WTC11 (cell line): Measurements from ENCODE around the gene ANO9. TPM values are rescaled to one million over a fixed set of nuclear protein-coding genes. Genes with fewer than 3 reads are reported as not detected.

Experiments used
- ATAC-seq: fragments of 200-7000 bp; cut with Tn5 transposase; 2 replicates; pipeline ENCODE4 v1.10.0; 2021; ENCODE audit warnings: mild to moderate bottlenecking, moderate library complexity
- CTCF ChIA-PET: fragments of 300-600 bp; sonication (Branson Sonifier 250); formaldehyde crosslinking; loops from one replicate; lab custom pipeline; 2021; ENCODE audit warnings: antibody characterized with exemption; lab: Charles Lee
- POLR2A ChIA-PET: fragments of 350-600 bp; sonication (Branson Sonifier 250); formaldehyde crosslinking; loops from one replicate; lab custom pipeline; 2021; ENCODE audit warnings: antibody characterized with exemption; lab: Charles Lee
- DNase-seq: peaks from one replicate; pipeline ENCODE4 v3.0.0; 2021; ENCODE audit warnings: low spot score
- H3K27ac Mint-ChIP-seq: 2 replicates; pipeline ENCODE4 v1.8.0; 2021; ENCODE audit warnings: mixed read lengths
- H3K27me3 Mint-ChIP-seq: 2 replicates; pipeline ENCODE4 v1.8.0; 2021; ENCODE audit warnings: low read depth, mild to moderate bottlenecking, moderate library complexity, mixed read lengths
- H3K36me3 Mint-ChIP-seq: 2 replicates; pipeline ENCODE4 v1.8.0; 2021; ENCODE audit warnings: mixed read lengths
- H3K4me1 Mint-ChIP-seq: 2 replicates; pipeline ENCODE4 v1.8.0; 2022; ENCODE audit warnings: mixed read lengths
- H3K4me3 Mint-ChIP-seq: 2 replicates; pipeline ENCODE4 v1.8.0; 2021; ENCODE audit warnings: mild to moderate bottlenecking, moderate library complexity, mixed read lengths
- H3K9me3 Mint-ChIP-seq: 2 replicates; pipeline ENCODE4 v1.8.0; 2021; ENCODE audit warnings: mixed read lengths
- FOXK1 ChIP-seq: sonication (generic); formaldehyde crosslinking; IDR thresholded peaks from 2 replicates; pipeline ENCODE4 v1.8.0; 2022; ENCODE audit warnings: mild to moderate bottlenecking, moderate library complexity, missing genetic modification reagents
- FOXP1 ChIP-seq: sonication (generic); formaldehyde crosslinking; IDR thresholded peaks from 2 replicates; pipeline ENCODE4 v1.8.0; 2022; ENCODE audit warnings: missing genetic modification reagents, mild to moderate bottlenecking, moderate library complexity, borderline replicate concordance
- JAZF1 ChIP-seq: fragments of 250-450 bp; sonication (Bioruptor Pico); IDR thresholded peaks from 2 replicates; pipeline ENCODE4 v1.9.0; 2021; ENCODE audit warnings: moderate library complexity, mild to moderate bottlenecking, inconsistent platforms
- NFYB ChIP-seq: sonication (generic); formaldehyde crosslinking; conservative IDR thresholded peaks from 2 replicates; pipeline ENCODE4 v1.8.0; 2022; ENCODE audit warnings: low read depth, missing genetic modification reagents
- NR1H2 ChIP-seq: sonication (generic); formaldehyde crosslinking; IDR thresholded peaks from 2 replicates; pipeline ENCODE4 v1.9.0; 2021; ENCODE audit warnings: mild to moderate bottlenecking, moderate library complexity, missing genetic modification reagents
- NR2C2 ChIP-seq: sonication (generic); formaldehyde crosslinking; IDR thresholded peaks from 2 replicates; pipeline ENCODE4 v1.8.0; 2022; ENCODE audit warnings: mild to moderate bottlenecking, missing genetic modification reagents
- SMAD3 ChIP-seq: sonication (generic); formaldehyde crosslinking; IDR thresholded peaks from 2 replicates; pipeline ENCODE4 v1.8.0; 2022; ENCODE audit warnings: missing genetic modification reagents, mild to moderate bottlenecking, borderline replicate concordance
- SMAD4 ChIP-seq: sonication (generic); formaldehyde crosslinking; IDR thresholded peaks from 2 replicates; pipeline ENCODE4 v1.8.0; 2022; ENCODE audit warnings: mild to moderate bottlenecking, missing genetic modification reagents
- SP1 ChIP-seq: sonication (generic); formaldehyde crosslinking; conservative IDR thresholded peaks from 2 replicates; pipeline ENCODE4 v1.8.1; 2022; ENCODE audit warnings: missing genetic modification reagents
- total RNA-seq: library from RNA; stranded (reverse); gene quantifications from 3 replicates; pipeline ENCODE4 v1.2.3, GENCODE V29; 2021
- TF ChIP-seq, protein P1 (sequence below): sonication (generic); formaldehyde crosslinking; IDR thresholded peaks from 2 replicates; pipeline ENCODE4 v1.8.0; 2023; ENCODE audit warnings: missing genetic modification reagents
- TF ChIP-seq, protein P2 (sequence below): sonication (generic); formaldehyde crosslinking; IDR thresholded peaks from 2 replicates; pipeline ENCODE4 v1.8.0; 2022; ENCODE audit warnings: mild to moderate bottlenecking, missing genetic modification reagents
- TF ChIP-seq, protein P3 (sequence below): fragments of 200-600 bp; IDR thresholded peaks from 2 replicates; pipeline ENCODE4 v1.8.0; 2022; ENCODE audit warnings: antibody characterized with exemption
- TF ChIP-seq, protein P4 (sequence below): sonication (generic); formaldehyde crosslinking; IDR thresholded peaks from 2 replicates; pipeline ENCODE4 v1.8.0; 2022; ENCODE audit warnings: mild to moderate bottlenecking, missing genetic modification reagents
- TF ChIP-seq, protein P5 (sequence below): sonication (generic); formaldehyde crosslinking; IDR thresholded peaks from 2 replicates; pipeline ENCODE4 v1.8.1; 2022; ENCODE audit warnings: low read depth, missing genetic modification reagents, borderline replicate concordance
- TF ChIP-seq, protein P6 (sequence below): fragments of 250-450 bp; sonication (Bioruptor Pico); IDR thresholded peaks from 2 replicates; pipeline ENCODE4 v1.8.0; 2021; ENCODE audit warnings: mild to moderate bottlenecking

ANO9 gene
- total RNA-seq, 1 experiment from 2014 or later: 13.2 TPM

DNA sequence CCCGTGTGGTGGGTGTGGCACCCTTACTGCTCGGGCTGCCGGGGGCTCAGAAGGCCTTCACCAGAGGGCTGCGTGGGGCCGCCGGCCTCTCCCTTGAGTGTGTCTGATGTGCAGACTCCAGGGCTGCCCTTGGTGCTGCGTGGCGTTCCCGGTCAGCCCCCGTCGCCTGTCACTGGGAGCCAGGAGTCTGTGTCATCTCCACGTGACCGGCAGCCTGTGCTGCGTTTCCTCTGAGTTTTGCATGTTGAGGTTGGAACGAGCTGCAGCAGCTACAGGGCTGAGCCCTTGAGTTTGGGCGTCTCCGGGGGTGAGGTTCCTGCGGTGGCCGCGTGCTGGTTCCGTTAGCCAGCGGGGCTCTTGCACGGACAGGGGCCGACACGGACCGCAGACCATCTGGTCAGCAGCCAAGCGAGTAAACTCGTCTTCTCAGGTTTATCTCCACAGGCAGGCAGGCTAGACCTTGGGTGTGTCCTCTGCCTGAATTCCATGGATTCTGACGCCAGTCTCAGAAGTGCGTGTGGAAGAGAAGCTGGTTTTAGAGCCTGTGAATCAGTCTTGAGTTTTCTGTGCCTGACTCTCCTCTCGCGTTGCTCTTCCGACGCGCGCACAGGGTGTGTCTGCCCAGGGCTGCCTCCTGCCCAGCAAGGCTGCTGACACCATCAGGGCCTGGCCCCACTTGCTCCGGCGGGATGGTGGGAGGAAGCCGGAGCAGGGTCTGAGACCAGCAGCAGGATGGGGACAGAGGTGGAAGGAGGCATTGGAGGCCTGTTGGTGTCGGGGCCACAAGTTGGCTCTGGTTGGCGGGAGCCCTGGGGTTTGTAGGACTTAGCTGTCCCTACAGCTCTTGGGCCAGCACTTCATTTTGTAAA lies 18.8 kb upstream of the ANO9 start:
- peaks cover 9% of the 10 kb centered on the region; the same call in 1 of the 2 replicates for H3K36me3 Mint-ChIP-seq
- H3K27me3 Mint-ChIP-seq: no peaks in the 10 kb centered on the region
- H3K9me3 Mint-ChIP-seq: no peaks in the 10 kb centered on the region
- ChIA-PET POLR2A (no interaction called here), CTCF (no interaction called here)
- no peak overlapping the region for H3K4me3 Mint-ChIP-seq
- TF ChIP-seq FOXP1 (CRISPR knock-in tag): no peak
- TF ChIP-seq, protein P1, sequence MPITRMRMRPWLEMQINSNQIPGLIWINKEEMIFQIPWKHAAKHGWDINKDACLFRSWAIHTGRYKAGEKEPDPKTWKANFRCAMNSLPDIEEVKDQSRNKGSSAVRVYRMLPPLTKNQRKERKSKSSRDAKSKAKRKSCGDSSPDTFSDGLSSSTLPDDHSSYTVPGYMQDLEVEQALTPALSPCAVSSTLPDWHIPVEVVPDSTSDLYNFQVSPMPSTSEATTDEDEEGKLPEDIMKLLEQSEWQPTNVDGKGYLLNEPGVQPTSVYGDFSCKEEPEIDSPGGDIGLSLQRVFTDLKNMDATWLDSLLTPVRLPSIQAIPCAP: no peak
- no peak for TF ChIP-seq JAZF1 (CRISPR knock-in tag)
- TF ChIP-seq, protein P2, sequence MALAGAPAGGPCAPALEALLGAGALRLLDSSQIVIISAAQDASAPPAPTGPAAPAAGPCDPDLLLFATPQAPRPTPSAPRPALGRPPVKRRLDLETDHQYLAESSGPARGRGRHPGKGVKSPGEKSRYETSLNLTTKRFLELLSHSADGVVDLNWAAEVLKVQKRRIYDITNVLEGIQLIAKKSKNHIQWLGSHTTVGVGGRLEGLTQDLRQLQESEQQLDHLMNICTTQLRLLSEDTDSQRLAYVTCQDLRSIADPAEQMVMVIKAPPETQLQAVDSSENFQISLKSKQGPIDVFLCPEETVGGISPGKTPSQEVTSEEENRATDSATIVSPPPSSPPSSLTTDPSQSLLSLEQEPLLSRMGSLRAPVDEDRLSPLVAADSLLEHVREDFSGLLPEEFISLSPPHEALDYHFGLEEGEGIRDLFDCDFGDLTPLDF (CRISPR knock-in tag): no peak
- no peak for TF ChIP-seq NR2C2 (CRISPR knock-in tag)
- TF ChIP-seq, all 79 proteins: peak for 0
- Mint-ChIP-seq H3K27ac (peak overlapping the region; percentile 84), H3K4me1 (peaks cover 26% of the 10 kb centered on the region)
- DNase-seq (no peak), ATAC-seq (no peak)

DNA sequence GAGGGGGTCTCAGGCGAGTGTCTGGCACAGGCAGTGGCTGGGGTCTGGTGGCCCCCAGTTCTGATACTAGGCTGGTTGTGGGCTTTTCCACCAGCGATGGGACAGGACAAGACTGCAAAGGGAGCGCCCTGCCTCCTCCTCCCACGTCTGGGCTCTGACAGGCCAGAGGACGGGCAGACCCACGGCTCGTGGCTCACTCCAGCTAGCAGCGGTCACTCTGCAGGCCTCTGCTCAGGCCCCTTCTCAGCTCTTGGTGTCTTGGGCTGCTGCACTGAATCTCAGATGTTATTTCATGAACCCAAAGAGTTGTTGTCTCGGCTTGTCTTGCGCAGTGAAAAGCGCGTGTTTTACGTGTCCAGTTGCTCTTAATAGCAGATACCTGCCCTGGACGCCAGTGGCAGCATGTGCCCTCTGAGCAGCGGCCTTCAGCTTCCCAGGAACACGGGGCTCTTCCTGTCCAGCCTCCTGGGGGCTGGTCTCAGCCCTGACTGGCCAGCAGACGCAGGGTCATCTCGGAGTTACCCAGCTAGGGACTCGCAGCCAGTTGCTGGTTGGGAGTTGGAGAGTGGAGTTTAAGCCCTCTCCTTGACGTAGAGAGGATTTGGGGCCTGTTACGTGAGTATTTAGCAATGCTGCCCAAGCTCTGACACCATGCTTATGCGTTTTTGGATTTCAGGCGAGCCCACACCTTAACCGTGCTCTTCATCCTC lies 17.9 kb upstream of the ANO9 start:
- H3K27me3 Mint-ChIP-seq: no peaks in the 10 kb centered on the region
- no peaks in the 10 kb centered on the region for H3K9me3 Mint-ChIP-seq
- TF ChIP-seq NR1H2 (CRISPR knock-in tag) (no peak), SP1 (CRISPR knock-in tag) (no peak)
- TF ChIP-seq, protein P3, sequence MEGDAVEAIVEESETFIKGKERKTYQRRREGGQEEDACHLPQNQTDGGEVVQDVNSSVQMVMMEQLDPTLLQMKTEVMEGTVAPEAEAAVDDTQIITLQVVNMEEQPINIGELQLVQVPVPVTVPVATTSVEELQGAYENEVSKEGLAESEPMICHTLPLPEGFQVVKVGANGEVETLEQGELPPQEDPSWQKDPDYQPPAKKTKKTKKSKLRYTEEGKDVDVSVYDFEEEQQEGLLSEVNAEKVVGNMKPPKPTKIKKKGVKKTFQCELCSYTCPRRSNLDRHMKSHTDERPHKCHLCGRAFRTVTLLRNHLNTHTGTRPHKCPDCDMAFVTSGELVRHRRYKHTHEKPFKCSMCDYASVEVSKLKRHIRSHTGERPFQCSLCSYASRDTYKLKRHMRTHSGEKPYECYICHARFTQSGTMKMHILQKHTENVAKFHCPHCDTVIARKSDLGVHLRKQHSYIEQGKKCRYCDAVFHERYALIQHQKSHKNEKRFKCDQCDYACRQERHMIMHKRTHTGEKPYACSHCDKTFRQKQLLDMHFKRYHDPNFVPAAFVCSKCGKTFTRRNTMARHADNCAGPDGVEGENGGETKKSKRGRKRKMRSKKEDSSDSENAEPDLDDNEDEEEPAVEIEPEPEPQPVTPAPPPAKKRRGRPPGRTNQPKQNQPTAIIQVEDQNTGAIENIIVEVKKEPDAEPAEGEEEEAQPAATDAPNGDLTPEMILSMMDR: no peak
- POLR2A ChIA-PET: no interaction called here
- no peak overlapping the region for H3K4me3 Mint-ChIP-seq
- H3K4me1 Mint-ChIP-seq: peaks cover 31% of the 10 kb centered on the region
- ATAC-seq (no peak), DNase-seq (no peak)
- H3K27ac Mint-ChIP-seq: 0 out of 2 replicates have a peak overlapping the region, but pooled peaks have one; percentile 53
- CTCF ChIA-PET: no interaction called here
- H3K36me3 Mint-ChIP-seq: peaks cover 9% of the 10 kb centered on the region; the same call in 1 of the 2 replicates

DNA sequence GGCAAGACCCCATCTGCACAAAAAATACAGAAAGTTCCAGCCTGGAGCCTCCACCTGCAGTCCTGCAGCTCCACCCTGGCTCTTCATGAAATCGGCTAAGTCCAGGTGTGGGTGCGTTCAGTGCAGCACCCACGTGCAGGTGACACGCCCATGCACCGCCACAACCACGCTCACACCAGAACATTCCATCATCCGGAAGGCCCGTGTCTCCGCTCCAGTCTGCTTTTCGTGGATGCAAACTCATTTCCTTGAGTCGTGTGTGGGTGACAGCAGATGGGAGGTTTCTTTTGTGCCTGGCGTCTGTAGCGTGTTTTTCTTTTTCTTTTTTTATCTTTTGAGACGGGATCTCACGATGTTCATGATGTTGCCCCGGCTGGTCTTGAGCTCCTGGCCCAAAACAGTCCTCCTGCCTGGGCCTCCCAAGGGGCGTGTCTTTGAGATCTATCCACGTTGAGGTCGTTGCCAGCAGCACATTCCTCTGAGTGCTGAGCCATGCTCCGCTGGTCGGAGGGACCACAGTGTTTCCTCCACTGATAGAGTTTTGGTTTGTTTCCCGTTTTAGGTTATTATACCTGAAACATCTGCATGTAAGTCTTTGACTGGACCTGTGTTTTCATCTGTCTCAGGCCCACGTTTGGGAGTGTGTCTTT lies 15.4 kb upstream of the ANO9 start:
- H3K27me3 Mint-ChIP-seq: no peaks in the 10 kb centered on the region
- peak; percentile 11 for DNase-seq
- peak overlapping the region; percentile 92 for H3K27ac Mint-ChIP-seq
- ChIA-PET POLR2A (no interaction called here), CTCF (interaction anchor here (1.3 to 1.4 kb wide), 2 partner anchors 9 to 50 kb away, joined by 5 read pairs; no protein-coding TSS in a partner anchor)
- no peak overlapping the region for H3K4me3 Mint-ChIP-seq
- ATAC-seq: no peak
- peaks cover 25% of the 10 kb centered on the region; the same call in 1 of the 2 replicates for H3K36me3 Mint-ChIP-seq
- no peaks in the 10 kb centered on the region for H3K9me3 Mint-ChIP-seq
- peaks cover 34% of the 10 kb centered on the region for H3K4me1 Mint-ChIP-seq
- TF ChIP-seq, protein P4, sequence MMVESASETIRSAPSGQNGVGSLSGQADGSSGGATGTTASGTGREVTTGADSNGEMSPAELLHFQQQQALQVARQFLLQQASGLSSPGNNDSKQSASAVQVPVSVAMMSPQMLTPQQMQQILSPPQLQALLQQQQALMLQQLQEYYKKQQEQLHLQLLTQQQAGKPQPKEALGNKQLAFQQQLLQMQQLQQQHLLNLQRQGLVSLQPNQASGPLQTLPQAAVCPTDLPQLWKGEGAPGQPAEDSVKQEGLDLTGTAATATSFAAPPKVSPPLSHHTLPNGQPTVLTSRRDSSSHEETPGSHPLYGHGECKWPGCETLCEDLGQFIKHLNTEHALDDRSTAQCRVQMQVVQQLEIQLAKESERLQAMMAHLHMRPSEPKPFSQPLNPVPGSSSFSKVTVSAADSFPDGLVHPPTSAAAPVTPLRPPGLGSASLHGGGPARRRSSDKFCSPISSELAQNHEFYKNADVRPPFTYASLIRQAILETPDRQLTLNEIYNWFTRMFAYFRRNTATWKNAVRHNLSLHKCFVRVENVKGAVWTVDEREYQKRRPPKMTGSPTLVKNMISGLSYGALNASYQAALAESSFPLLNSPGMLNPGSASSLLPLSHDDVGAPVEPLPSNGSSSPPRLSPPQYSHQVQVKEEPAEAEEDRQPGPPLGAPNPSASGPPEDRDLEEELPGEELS (CRISPR knock-in tag): no peak
- TF ChIP-seq FOXK1 (CRISPR knock-in tag) (no peak), SMAD3 (no peak), SMAD4 (CRISPR knock-in tag) (no peak), NFYB (CRISPR knock-in tag) (no peak)
- TF ChIP-seq, protein P5, sequence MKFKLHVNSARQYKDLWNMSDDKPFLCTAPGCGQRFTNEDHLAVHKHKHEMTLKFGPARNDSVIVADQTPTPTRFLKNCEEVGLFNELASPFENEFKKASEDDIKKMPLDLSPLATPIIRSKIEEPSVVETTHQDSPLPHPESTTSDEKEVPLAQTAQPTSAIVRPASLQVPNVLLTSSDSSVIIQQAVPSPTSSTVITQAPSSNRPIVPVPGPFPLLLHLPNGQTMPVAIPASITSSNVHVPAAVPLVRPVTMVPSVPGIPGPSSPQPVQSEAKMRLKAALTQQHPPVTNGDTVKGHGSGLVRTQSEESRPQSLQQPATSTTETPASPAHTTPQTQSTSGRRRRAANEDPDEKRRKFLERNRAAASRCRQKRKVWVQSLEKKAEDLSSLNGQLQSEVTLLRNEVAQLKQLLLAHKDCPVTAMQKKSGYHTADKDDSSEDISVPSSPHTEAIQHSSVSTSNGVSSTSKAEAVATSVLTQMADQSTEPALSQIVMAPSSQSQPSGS (CRISPR knock-in tag): no peak
- TF ChIP-seq, protein P6, sequence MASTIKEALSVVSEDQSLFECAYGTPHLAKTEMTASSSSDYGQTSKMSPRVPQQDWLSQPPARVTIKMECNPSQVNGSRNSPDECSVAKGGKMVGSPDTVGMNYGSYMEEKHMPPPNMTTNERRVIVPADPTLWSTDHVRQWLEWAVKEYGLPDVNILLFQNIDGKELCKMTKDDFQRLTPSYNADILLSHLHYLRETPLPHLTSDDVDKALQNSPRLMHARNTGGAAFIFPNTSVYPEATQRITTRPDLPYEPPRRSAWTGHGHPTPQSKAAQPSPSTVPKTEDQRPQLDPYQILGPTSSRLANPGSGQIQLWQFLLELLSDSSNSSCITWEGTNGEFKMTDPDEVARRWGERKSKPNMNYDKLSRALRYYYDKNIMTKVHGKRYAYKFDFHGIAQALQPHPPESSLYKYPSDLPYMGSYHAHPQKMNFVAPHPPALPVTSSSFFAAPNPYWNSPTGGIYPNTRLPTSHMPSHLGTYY: no peak
